ENCODE measurements around the gene NPAS3. TPM values are rescaled to one million over a fixed set of nuclear protein-coding genes. Genes with fewer than 3 reads are reported as not detected.

Gene NPAS3
- total and polyA plus RNA-seq, 4 donors = 0.07 to 0.09 (median 0.08) TPM; not detected in 1

DNA sequence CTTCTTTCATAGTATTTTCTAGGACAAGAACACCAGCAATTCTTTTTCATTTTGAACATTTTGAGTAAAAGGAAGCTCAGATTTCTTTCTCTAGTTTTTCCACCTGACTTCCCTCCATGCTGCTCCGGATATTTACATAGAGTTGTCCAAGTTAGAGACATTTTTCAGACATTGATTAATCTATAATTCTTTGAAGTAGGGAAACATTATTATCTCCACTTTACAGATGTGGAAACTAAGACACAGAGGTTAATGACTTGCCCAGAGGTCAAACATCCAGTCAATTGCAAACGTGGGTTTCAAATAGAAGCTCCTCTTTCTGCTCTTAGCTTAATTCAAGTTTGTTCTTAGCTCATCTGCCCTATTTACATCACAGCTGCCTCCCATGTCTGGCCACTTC, 873.9 kb downstream of the NPAS3 start:
- H3K27me3 ChIP-seq (ENCODE audit: control insufficient read depth in 4 of 4, insufficient read depth in 4 of 4, low read length in 3 of 4) = peaks cover 0 to 3% (median 1%) of the 10 kb centered on the region in 4 donors
- no peaks in the 10 kb centered on the region for H3K4me1 ChIP-seq (ENCODE audit: control insufficient read depth in 4 of 4, insufficient read depth in 4 of 4, low read length in 3 of 4)
- TF ChIP-seq SP1 (IDR thresholded peaks at IDR 0.05) (no peak), HNF4A (conservative IDR thresholded peaks at IDR 0.05) (no peak), YY1 (IDR thresholded peaks at IDR 0.05) (no peak), FOXA2 (IDR thresholded peaks at IDR 0.05) (no peak), EGR1 (IDR thresholded peaks at IDR 0.05; ENCODE audit: low read depth in 2 of 2) (no peak), TAF1 (conservative IDR thresholded peaks at IDR 0.05) (no peak), GABPA (IDR thresholded peaks at IDR 0.05 in 1 of 2, conservative IDR thresholded peaks at IDR 0.05 in 1 of 2) (no peak), FOXA1 (IDR thresholded peaks at IDR 0.05) (no peak), RXRA (IDR thresholded peaks at IDR 0.05) (no peak), JUND (IDR thresholded peaks at IDR 0.05) (no peak), RAD21 (IDR thresholded peaks at IDR 0.05) (no peak), NR2F2 (IDR thresholded peaks at IDR 0.05) (no peak), HNF4G (IDR thresholded peaks at IDR 0.05) (no peak), ATF3 (IDR thresholded peaks at IDR 0.05) (no peak)
- TF ChIP-seq, protein P1, sequence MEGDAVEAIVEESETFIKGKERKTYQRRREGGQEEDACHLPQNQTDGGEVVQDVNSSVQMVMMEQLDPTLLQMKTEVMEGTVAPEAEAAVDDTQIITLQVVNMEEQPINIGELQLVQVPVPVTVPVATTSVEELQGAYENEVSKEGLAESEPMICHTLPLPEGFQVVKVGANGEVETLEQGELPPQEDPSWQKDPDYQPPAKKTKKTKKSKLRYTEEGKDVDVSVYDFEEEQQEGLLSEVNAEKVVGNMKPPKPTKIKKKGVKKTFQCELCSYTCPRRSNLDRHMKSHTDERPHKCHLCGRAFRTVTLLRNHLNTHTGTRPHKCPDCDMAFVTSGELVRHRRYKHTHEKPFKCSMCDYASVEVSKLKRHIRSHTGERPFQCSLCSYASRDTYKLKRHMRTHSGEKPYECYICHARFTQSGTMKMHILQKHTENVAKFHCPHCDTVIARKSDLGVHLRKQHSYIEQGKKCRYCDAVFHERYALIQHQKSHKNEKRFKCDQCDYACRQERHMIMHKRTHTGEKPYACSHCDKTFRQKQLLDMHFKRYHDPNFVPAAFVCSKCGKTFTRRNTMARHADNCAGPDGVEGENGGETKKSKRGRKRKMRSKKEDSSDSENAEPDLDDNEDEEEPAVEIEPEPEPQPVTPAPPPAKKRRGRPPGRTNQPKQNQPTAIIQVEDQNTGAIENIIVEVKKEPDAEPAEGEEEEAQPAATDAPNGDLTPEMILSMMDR (IDR thresholded peaks at IDR 0.05; ENCODE audit: low read depth, low read length, missing input control) = no peak
- TF ChIP-seq, protein P2, sequence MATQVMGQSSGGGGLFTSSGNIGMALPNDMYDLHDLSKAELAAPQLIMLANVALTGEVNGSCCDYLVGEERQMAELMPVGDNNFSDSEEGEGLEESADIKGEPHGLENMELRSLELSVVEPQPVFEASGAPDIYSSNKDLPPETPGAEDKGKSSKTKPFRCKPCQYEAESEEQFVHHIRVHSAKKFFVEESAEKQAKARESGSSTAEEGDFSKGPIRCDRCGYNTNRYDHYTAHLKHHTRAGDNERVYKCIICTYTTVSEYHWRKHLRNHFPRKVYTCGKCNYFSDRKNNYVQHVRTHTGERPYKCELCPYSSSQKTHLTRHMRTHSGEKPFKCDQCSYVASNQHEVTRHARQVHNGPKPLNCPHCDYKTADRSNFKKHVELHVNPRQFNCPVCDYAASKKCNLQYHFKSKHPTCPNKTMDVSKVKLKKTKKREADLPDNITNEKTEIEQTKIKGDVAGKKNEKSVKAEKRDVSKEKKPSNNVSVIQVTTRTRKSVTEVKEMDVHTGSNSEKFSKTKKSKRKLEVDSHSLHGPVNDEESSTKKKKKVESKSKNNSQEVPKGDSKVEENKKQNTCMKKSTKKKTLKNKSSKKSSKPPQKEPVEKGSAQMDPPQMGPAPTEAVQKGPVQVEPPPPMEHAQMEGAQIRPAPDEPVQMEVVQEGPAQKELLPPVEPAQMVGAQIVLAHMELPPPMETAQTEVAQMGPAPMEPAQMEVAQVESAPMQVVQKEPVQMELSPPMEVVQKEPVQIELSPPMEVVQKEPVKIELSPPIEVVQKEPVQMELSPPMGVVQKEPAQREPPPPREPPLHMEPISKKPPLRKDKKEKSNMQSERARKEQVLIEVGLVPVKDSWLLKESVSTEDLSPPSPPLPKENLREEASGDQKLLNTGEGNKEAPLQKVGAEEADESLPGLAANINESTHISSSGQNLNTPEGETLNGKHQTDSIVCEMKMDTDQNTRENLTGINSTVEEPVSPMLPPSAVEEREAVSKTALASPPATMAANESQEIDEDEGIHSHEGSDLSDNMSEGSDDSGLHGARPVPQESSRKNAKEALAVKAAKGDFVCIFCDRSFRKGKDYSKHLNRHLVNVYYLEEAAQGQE (IDR thresholded peaks at IDR 0.05) = no peak
- TF ChIP-seq, protein P3, sequence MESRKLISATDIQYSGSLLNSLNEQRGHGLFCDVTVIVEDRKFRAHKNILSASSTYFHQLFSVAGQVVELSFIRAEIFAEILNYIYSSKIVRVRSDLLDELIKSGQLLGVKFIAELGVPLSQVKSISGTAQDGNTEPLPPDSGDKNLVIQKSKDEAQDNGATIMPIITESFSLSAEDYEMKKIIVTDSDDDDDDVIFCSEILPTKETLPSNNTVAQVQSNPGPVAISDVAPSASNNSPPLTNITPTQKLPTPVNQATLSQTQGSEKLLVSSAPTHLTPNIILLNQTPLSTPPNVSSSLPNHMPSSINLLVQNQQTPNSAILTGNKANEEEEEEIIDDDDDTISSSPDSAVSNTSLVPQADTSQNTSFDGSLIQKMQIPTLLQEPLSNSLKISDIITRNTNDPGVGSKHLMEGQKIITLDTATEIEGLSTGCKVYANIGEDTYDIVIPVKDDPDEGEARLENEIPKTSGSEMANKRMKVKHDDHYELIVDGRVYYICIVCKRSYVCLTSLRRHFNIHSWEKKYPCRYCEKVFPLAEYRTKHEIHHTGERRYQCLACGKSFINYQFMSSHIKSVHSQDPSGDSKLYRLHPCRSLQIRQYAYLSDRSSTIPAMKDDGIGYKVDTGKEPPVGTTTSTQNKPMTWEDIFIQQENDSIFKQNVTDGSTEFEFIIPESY (IDR thresholded peaks at IDR 0.05) = no peak
- TF ChIP-seq, protein P4, sequence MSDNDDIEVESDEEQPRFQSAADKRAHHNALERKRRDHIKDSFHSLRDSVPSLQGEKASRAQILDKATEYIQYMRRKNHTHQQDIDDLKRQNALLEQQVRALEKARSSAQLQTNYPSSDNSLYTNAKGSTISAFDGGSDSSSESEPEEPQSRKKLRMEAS (IDR thresholded peaks at IDR 0.05) = no peak
- 16% methylated on average over 2 of the region's 2 CpGs for WGBS
- H3K4me3 ChIP-seq (ENCODE audit: low read depth in 1 of 3, low read length in 3 of 3) = no peak overlapping the region
- no peak for DNase-seq (ENCODE audit: low spot score)
- no peak overlapping the region for H3K27ac ChIP-seq (ENCODE audit: low read depth in 1 of 2, low read length in 2 of 2)
- no peak overlapping the region for H3K9ac ChIP-seq (ENCODE audit: low read depth in 1 of 2, low read length in 2 of 2)
- peaks cover 0 to 2% (median 0%) of the 10 kb centered on the region in 4 donors for H3K9me3 ChIP-seq (ENCODE audit: control insufficient read depth in 4 of 4, low read length in 3 of 4)
- H3K36me3 ChIP-seq (ENCODE audit: control insufficient read depth in 4 of 4, insufficient read depth in 3 of 4, low read depth in 1 of 4, low read length in 3 of 4) = no peaks in the 10 kb centered on the region

Data from liver (tissue), 9 donors.